K562 (cell line): ENCODE results near the gene OR3A1.

Experiments
- EP300 ChIP-seq: IDR thresholded peaks from 2 replicates; pipeline ENCODE4 v1.6.1; 2012; ENCODE audit warnings: low read length, improper control_type of control experiment
- ETV6 ChIP-seq, 3 experiments: fragments of 150-350 bp in 1 of 3; sonication (generic) in 1 of 3; formaldehyde crosslinking in 1 of 3; IDR thresholded peaks; 2 replicates each; pipeline versions ENCODE4 v1.6.1 to v1.8.0; 2014 to 2022; ENCODE audit warnings: borderline replicate concordance in 2 of 3, low read depth in 2 of 3, antibody characterized with exemption in 1 of 3, low read length in 1 of 3, mild to moderate bottlenecking in 1 of 3, missing genetic modification reagents in 1 of 3
- JUND ChIP-seq, 2 experiments: IDR thresholded peaks; 2 replicates in 1 of 2; 3 replicates in 1 of 2; pipeline ENCODE4 v1.6.1; 2011; ENCODE audit warnings: borderline replicate concordance in 2 of 2, low read depth in 2 of 2, low read length in 2 of 2, improper control_type of control experiment in 1 of 2, missing biosample characterization in 1 of 2, missing genetic modification characterization in 1 of 2, missing genetic modification reagents in 1 of 2
- MXI1 ChIP-seq: IDR thresholded peaks from 2 replicates; pipeline ENCODE4 v1.6.1; 2011; ENCODE audit warnings: low read depth, mild to moderate bottlenecking, improper control_type of control experiment, low read length
- RAD21 ChIP-seq, 2 experiments: fragments of 250-450 bp in 1 of 2; fragments of 450-650 bp in 1 of 2; sonication (Bioruptor Pico) in 1 of 2; formaldehyde crosslinking in 1 of 2; IDR thresholded peaks in 1 of 2; conservative IDR thresholded peaks in 1 of 2; 2 replicates each; pipeline versions ENCODE4 v1.4.0 to v1.8.0; 2020 to 2022; ENCODE audit warnings: mild to moderate bottlenecking in 2 of 2, moderate library complexity in 1 of 2
- ZNF217 ChIP-seq: sonication (generic); formaldehyde crosslinking; IDR thresholded peaks from 2 replicates; pipeline ENCODE4 v1.8.0; 2022; ENCODE audit warnings: mild to moderate bottlenecking, missing genetic modification reagents

GRCh38 chr17:3271072-3271848, 26.9 kb downstream of the OR3A1 start:
- no peak for TF ChIP-seq ETV6 (IDR thresholded peaks at IDR 0.05; ENCODE audit: borderline replicate concordance in 1 of 2, low read depth in 2 of 2, low read length in 1 of 2)
- TF ChIP-seq ETV6 (CRISPR knock-in tag; IDR thresholded peaks at IDR 0.05; ENCODE audit: borderline replicate concordance): no peak
- no peak for TF ChIP-seq RAD21 (CRISPR knock-in tag; conservative IDR thresholded peaks at IDR 0.05 in 1 of 2, IDR thresholded peaks at IDR 0.05 in 1 of 2)
- no peak for TF ChIP-seq JUND (IDR thresholded peaks at IDR 0.05; ENCODE audit: borderline replicate concordance, low read depth, low read length)
- no peak for TF ChIP-seq JUND (tag; IDR thresholded peaks at IDR 0.05; ENCODE audit: borderline replicate concordance, low read depth, low read length)
- no peak for TF ChIP-seq EP300
- no peak for TF ChIP-seq MXI1
- no peak for TF ChIP-seq ZNF217 (CRISPR knock-in tag)
